H7 (cell line): ENCODE measurements around the gene HGFAC. TPM values are rescaled to one million over a fixed set of nuclear protein-coding genes. Genes with fewer than 3 reads are reported as not detected.

Source experiments
- DNase-seq: peaks from one replicate; pipeline ENCODE4 v3.0.0; 2012
- H3K27me3 ChIP-seq: 2 replicates; pipeline ENCODE4 v1.6.0; 2011; ENCODE audit warnings: mild to moderate bottlenecking, low read length; ENCODE audit not compliant: control insufficient read depth, insufficient read depth
- H3K36me3 ChIP-seq: replicated peaks from 2 replicates; pipeline ENCODE4 v1.5.1; 2011; ENCODE audit warnings: low read length; ENCODE audit not compliant: control insufficient read depth, insufficient read depth
- H3K4me3 ChIP-seq: 2 replicates; pipeline ENCODE4 v1.5.1; 2011; ENCODE audit warnings: low read depth, mild to moderate bottlenecking, control low read depth, low read length, moderate library complexity; ENCODE audit not compliant: insufficient read depth
- total RNA-seq: library from RNA; depleted of rRNA; stranded (reverse); fragments of >200 nt; shearing (Covaris generic); gene quantifications from 2 replicates; pipeline ENCODE4 v1.2.3, GENCODE V29; 2014

Gene HGFAC
- total RNA-seq, 1 experiment from 2014 or later: 0.03 TPM

DNA sequence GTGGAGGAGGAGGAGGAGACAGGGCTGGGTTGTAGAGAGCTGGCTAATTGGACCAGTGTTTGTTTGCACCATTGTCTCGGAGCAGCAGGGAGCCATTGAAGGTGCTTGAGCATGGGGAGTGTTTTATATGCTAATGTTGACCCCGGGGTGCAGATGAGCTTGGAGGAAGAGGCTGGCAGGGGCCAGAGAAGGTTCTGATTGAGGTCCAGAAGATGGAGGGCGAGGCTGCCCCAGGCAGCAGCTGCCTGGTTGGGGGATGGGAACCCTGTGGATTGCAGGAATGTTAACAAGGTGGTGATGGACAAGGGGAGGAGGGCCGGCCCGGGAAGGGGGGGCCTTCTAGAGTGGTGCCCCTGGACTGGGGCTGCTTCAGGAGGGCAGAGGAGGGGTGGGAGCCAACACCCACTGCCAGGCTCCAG lies 39.4 kb downstream of the HGFAC start:
- DNase-seq: peak; percentile 88
- Histone ChIP-seq H3K36me3 (no peaks in the 10 kb centered on the region), H3K4me3 (no peak overlapping the region), H3K27me3 (peaks cover 3% of the 10 kb centered on the region)

DNA sequence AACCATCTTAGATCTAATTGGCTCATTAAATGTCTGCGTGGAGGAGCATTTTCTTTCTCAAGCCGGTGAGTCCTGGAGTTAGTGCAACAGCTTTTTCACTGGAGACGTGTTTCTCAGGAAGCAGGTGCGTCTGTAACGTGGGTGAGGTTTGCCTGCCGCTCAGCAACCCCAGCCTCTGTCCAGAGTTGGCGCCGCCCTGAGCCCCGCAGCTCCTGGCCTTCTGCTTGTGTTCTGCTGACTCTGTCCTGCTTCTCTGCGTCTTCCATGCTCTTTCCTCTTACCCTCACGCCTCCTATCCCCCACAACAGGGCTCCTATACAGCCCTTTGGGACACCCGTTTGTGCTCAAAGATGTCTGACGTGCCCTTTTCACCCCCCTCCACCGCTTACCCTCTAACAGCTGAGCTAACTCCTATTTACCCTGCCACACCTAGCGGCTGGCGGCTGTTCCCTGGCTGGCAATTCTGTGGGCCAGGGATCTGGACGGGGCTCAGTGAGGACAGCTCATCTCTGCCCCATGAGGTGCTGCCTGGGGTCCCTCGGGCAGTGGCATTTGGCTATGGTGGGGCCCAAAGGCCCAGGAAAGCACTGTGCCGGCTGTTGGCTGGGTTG lies 40.1 kb downstream of the HGFAC start:
- Histone ChIP-seq H3K4me3 (no peak overlapping the region), H3K27me3 (peaks cover 3% of the 10 kb centered on the region), H3K36me3 (no peaks in the 10 kb centered on the region)
- DNase-seq: no peak

DNA sequence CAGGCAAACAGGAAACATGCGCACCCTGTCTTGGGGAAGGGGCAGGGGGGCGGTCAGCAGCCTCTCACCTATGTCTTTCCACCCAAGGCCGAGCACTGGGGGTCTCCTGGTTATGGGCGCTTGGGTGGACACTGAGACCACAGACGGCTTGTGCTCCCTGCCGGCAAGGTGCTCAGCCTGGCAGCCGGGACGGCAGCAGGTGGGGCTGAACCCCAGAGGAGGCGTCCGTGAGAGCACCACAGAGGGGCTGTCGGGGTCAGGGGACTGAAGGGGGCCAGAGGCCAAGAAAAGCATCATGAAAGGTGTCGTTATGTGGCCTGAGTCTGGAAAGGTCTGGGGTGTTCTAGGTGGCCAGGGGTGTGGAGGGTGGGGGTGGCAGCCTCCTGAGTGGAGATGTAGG lies 40.9 kb downstream of the HGFAC start:
- H3K4me3 ChIP-seq: no peak overlapping the region
- no peak for DNase-seq
- H3K27me3 ChIP-seq: peaks cover 4% of the 10 kb centered on the region
- no peaks in the 10 kb centered on the region for H3K36me3 ChIP-seq

DNA sequence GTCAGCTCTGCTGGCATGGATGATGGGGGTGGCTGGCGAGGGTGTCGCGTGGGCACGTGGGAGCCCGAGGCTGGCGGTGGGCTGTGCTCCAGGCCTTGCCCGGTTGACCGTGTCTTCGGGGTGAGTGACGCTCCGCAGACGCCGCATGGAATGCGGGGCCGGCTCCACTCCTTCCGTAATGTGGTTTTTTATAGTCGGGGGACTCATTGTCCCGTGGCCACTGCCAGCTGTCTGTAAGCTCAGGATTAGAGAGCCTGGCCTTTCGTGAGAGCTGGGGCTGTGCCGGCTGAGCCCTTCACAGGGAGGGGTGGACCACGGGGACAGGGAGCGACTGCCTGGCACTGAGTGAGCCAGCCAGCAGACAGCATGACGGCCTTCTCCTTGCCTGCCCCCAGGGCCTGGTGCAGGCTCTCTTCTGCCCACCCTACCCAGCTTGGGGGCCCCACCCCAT lies 41.7 kb downstream of the HGFAC start:
- no peak for DNase-seq
- Histone ChIP-seq H3K27me3 (peaks cover 10% of the 10 kb centered on the region), H3K4me3 (no peak overlapping the region), H3K36me3 (no peaks in the 10 kb centered on the region)

DNA sequence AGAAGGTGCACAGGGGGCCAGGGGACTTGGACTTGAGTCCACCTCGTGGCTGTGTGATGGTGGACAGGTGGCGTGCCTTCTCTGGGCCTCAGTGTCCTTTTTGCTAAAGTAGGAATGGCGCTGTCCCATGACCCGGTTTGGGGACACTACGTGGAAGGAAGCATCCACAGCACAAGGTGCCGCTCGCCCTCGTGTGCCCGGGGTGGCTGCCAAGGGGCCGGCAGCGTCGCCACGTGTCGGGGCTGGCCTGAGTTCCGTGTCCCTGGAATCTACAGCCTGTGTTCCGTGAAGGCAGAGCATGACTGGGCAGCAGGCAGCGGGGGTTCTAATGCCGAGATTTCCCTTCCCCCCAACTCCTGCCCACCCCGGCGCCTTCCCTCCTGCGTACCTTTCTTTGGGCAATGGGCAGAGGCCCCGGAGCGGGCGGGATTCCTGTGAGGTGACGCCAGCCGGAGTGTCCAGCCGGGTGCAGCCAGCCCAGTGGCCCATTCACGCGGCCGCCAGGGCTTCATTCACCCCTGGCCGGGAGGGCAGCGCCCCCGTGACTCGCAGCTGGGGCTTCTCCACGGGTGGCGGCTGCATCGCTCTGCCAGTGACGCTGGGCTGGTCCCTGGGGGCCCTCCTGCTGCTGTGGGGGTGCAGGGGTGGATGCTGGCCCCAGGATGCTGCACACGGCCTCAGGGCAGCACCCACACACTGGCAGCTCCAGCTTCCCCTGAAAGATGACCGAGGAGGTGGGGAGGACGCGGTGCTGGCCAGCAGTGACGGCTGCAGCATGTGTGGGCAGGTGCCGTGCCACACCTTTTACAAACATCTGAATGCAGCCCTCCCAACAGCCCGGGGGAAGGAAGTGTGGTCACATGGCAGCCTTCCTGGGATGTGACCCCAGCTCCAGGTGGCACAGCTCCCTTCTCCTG lies 42.5 kb downstream of the HGFAC start:
- H3K4me3 ChIP-seq: no peak overlapping the region
- no peak for DNase-seq
- no peaks in the 10 kb centered on the region for H3K36me3 ChIP-seq
- peaks cover 11% of the 10 kb centered on the region for H3K27me3 ChIP-seq

DNA sequence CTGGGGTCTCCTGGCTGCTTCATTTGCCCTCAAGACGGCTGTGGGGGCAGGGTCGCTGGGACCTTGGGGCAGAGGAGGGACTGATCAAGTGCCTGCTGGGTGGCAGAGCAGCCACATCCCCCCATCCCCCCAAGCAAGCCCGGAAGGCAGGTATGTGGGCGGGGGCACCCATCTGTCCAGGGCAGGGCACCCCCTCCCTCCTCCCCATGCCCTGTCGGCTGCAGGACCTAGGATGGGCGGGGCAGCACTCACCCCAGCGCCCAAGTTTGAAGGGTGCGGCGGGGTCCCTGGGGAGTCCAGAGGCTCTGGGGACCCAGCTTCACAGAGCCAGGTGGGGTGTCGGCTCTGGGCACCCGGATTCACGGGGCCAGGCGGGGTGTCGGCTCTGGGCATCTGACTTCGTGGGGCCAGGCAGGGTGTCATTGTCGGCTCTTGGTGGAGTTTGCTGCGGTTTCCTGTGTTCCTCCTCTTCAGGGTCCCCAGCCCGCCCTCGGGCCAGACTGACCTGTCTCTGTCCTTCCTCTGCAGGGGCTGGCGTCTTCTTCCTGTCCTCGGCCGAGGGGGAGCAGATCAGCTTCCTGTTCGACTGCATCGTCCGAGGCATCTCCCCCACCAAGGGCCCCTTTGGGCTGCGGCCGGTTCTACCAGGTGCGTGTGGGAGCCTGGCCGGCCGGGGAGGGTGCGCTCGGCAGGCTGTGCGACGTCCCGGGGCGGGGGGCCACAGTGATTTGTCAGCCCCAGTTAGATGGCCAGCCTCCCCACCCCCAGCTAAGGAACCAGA lies 43.4 kb downstream of the HGFAC start:
- Histone ChIP-seq H3K4me3 (no peak overlapping the region), H3K27me3 (peaks cover 14% of the 10 kb centered on the region), H3K36me3 (no peaks in the 10 kb centered on the region)

DNA sequence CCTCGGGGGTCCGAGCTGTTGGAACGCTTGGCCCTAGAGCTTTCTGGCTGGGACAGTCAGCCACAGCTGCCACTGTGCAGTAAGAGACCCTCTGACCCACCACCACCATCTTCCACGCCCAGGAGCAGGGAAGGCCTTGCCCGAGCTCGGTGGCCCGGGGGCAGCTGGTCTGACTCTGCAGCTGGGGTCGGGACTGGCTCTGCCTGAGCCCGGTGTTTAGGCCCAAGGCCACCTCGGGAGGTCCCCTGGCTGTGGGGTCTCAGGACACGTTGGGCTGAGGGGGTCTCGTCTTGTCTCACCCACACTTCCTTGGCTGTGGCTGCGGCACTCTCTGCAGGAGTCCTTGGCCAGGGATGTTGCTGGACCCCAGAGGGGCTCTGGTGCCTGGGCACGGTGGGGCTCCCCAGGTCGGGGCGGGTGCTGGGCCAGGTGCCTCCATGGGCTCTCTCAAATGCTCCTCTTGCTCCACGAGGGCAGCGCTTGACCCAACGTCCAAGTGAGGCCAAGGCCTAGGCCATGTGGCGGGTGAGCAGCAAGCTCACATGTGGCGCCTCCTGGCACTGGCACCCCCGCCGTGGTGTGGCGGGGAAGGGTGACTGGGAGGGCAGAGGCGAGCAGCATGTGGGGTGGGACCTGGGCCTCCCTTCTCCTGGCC lies 44.2 kb downstream of the HGFAC start:
- Histone ChIP-seq H3K27me3 (peaks cover 16% of the 10 kb centered on the region), H3K36me3 (no peaks in the 10 kb centered on the region)
- no peak for DNase-seq

More for the DNA sequence above, 43.4 kb downstream of the HGFAC start:
- no peak for DNase-seq

DNA sequence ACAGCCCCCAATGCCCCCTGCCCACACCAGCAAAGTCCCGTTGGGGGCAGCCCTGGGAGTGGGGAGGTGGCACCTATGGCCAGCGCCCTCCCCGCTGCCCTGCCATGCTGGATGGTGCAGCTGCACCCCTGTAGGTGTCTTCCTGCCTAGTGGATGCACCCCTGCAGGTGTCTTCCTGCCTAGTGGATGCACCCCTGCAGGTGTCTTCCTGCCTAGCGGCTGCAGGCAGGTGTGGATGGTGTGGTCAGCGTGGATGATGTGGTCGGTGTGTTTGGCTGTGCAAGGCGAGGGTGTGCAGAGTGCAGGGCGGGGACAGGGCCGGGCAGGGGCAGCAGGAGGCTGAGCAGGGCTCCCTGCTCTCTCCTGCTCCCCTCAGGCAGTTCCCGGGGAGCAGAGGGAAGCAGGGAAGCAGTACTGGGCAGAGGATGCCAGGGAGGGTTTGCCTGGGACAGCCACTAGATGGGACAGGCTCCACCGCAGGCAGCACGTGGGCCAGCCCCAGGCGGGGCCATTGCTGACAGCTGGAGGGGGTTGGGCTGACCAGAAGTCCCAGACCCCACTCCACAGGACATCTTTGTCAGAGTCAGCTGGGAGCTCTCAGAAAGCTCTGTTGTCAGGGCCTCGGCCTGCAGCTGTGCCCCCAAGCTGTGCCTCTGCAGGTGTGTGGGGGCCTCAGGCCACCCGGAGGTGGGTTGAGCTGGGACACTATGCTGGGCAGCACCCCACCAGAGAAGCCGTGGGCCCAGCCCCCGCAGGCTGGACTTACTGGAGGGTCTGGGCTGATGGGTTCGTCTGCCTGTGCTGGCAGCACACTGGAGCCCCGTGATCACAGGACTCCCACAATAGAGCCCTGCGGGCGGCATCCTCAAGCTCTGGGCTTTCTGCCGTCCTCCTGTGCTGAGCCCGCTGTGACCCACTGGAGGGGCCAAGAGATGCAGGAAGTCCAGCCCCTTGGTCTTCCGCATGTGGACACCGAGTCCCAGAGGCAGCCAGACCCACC lies 45.1 kb downstream of the HGFAC start:
- DNase-seq: peak; percentile 89
- no peaks in the 10 kb centered on the region for H3K36me3 ChIP-seq
- peaks cover 23% of the 10 kb centered on the region for H3K27me3 ChIP-seq
- no peak overlapping the region for H3K4me3 ChIP-seq

More for the DNA sequence above, 44.2 kb downstream of the HGFAC start:
- no peak overlapping the region for H3K4me3 ChIP-seq

DNA sequence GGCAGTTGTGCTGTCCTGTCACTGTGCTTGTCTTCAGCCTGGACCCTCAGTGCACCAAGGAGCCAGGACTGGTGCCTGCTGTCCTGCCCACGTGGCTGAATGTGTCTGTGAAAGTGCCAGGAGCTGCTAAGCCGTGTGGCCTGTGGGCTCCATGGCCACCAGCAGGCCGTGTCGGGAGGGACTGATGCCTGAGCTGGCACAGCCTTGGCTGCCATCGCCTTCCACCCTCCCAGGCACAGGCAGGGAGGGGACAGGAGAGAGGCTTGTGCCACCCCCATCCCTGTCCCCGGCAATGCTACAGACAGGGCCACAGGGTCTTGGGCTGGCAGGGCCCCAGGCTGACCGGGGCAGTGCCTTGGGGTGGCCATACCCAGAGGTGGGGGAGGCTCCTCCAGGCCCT lies 46.1 kb downstream of the HGFAC start:
- H3K27me3 ChIP-seq: peaks cover 29% of the 10 kb centered on the region

DNA sequence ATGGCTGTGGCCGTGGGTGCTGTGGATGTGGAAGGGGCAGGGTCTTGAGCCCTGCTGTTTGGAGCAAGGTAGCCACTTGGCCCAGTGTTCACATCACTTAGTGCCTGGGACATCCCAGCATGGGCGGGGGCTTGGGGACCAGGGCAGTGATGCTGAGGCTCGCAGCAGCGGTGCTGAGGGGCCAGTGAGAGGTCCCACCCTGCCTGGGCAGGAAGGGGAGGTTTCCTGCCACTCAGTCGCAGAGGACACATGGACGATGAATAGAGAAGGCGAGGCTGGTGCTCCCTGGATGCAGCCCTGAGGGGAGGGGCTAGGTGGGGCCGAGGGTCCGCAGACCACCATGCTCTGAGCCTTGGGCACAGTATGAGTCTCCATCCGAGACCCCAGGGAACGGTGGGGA lies 47.1 kb downstream of the HGFAC start:
- no peak for DNase-seq
- Histone ChIP-seq H3K27me3 (peaks cover 32% of the 10 kb centered on the region), H3K4me3 (no peak overlapping the region), H3K36me3 (no peaks in the 10 kb centered on the region)

More for the DNA sequence above, 46.1 kb downstream of the HGFAC start:
- H3K4me3 ChIP-seq: no peak overlapping the region
- no peak for DNase-seq
- no peaks in the 10 kb centered on the region for H3K36me3 ChIP-seq

DNA sequence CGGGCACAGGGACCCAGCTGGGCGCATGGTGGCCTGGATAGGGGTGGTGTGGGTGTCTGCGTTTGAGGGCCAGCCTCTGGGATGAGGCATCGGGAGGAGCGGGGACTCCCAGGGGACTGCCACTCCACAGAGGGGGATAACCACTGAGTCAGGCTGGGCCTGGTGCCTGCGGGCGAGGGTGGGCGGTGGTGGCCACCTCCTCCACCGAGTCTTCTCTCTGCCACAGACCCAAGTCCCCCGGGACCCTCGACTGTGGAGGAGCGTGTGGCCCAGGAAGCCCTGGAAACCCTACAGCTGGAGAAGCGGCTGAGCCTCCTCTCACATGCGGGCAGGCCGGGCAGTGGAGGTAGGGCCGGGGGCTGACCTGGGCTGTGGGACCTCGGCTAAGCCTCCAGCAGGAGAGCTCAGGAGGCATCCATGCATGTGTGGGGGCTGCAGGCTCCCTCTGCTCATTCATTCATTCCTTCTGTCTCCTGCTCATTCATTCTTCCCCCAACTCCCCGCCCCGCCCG lies 47.7 kb downstream of the HGFAC start:
- peak; percentile 86 for DNase-seq

DNA sequence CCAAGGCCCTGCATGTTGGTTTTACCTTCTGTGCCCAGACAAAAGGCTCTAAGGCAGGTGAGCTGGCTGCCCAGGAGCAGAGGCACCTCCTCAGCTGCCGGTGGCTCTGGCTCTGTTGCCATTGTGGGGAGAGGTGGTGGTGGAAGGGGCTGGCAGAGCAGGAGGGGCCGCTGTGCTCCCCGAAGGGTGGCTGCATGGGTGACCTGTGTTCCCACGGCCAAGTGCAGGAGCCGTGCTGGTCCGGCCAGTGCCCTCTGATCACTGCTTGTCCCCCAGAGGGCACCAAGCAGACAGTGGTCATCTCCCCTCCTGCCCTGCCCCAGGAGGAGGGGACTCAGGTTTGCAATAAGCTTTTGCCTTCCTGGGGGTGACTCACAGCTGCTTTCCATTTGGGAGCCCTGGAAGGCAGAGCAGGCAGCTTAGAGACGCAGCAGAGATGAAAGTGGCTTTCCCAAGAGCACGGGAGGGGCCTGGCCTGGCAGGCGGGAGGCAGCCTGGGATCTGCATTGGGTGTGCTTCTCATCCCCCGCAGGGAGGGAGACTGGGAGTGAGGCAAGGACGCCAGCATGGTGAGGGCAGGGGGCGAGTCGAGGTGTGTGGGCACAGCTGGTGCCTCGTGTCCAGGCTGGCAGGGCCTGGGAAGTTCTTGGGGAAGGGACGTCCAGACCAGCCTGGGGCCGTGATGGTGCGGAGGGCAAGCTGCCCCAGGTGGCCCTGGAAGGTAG lies 50.1 kb downstream of the HGFAC start:
- Histone ChIP-seq H3K27me3 (peaks cover 42% of the 10 kb centered on the region), H3K4me3 (no peak overlapping the region), H3K36me3 (no peaks in the 10 kb centered on the region)
- DNase-seq: no peak

More for the DNA sequence above, 47.7 kb downstream of the HGFAC start:
- no peak overlapping the region for H3K4me3 ChIP-seq
- no peaks in the 10 kb centered on the region for H3K36me3 ChIP-seq
- peaks cover 35% of the 10 kb centered on the region for H3K27me3 ChIP-seq
